Naive B cell (primary cell): ENCODE results near the gene FER1L5. TPM values are rescaled to one million over a fixed set of nuclear protein-coding genes. Genes with fewer than 3 reads are reported as not detected.

Experiments
- ATAC-seq, 2 donors: fragments of 150-1000 bp; cut with Tn5 transposase; 2 replicates each; pipeline ENCODE4 v1.10.0; 2021; ENCODE audit warnings: low read depth in 2 of 2, mild to moderate bottlenecking in 2 of 2, moderate library complexity in 2 of 2
- DNase-seq: peaks from one replicate; pipeline ENCODE4 v3.0.0; 2022
- H3K27ac Mint-ChIP-seq, 6 donors: one replicate each; pipeline ENCODE4 v1.8.0; 2020 to 2022; ENCODE audit warnings: mild to moderate bottlenecking in 6 of 6, mixed read lengths in 6 of 6, moderate library complexity in 5 of 6, inconsistent platforms in 2 of 6
- H3K27me3 Mint-ChIP-seq, 3 donors: one replicate each; pipeline ENCODE4 v1.8.0; 2021 to 2022; ENCODE audit warnings: mixed read lengths in 3 of 3, mild to moderate bottlenecking in 1 of 3
- H3K36me3 Mint-ChIP-seq, 2 donors: one replicate each; pipeline ENCODE4 v1.8.0; 2020 to 2022; ENCODE audit warnings: mixed read lengths in 2 of 2, inconsistent platforms in 1 of 2, mild to moderate bottlenecking in 1 of 2
- H3K4me1 Mint-ChIP-seq, 3 donors: one replicate each; pipeline ENCODE4 v1.8.0; 2020 to 2022; ENCODE audit warnings: mixed read lengths in 3 of 3, inconsistent platforms in 1 of 3, mild to moderate bottlenecking in 1 of 3, moderate library complexity in 1 of 3
- H3K4me3 Mint-ChIP-seq, 8 donors: one replicate each; pipeline ENCODE4 v1.8.0; 2020 to 2022; ENCODE audit warnings: mild to moderate bottlenecking in 8 of 8, mixed read lengths in 8 of 8, moderate library complexity in 8 of 8, inconsistent platforms in 2 of 8
- H3K9me3 Mint-ChIP-seq, 7 donors: one replicate each; pipeline ENCODE4 v1.8.0; 2020 to 2022; ENCODE audit warnings: mixed read lengths in 7 of 7, mild to moderate bottlenecking in 5 of 7, inconsistent platforms in 2 of 7, moderate library complexity in 1 of 7
- polyA plus RNA-seq, 6 donors: library from polyadenylated mRNA; unstranded; fragments of 300-500 nt; fragmentation: Illumina TruSeq; gene quantifications; one replicate each; pipeline ENCODE4 v1.2.3, GENCODE V29; 2021; ENCODE audit warnings: low read depth in 6 of 6

The FER1L5 gene
- polyA plus RNA-seq, 6 donors from 2014 or later = not detected

- peaks cover 0 to 11% (median 2%) of the 10 kb centered on the region in 3 donors for H3K4me1 Mint-ChIP-seq
- H3K27ac Mint-ChIP-seq = peak overlapping the region in 2 of 6 donors; percentile 66 to 88
- no peak overlapping the region for H3K4me3 Mint-ChIP-seq
- H3K9me3 Mint-ChIP-seq = no peaks in the 10 kb centered on the region
- no peak for ATAC-seq
- DNase-seq = no peak
- H3K36me3 Mint-ChIP-seq = peaks cover 0 to 1% of the 10 kb centered on the region in 2 donors
- H3K27me3 Mint-ChIP-seq = no peaks in the 10 kb centered on the region
Measured at GRCh38 chr2:96700086-96700485, 57.5 kb downstream of the FER1L5 start.

- ATAC-seq (no peak), DNase-seq (no peak)
- no peaks in the 10 kb centered on the region for H3K27me3 Mint-ChIP-seq
- H3K27ac Mint-ChIP-seq = peak overlapping the region in 1 of 6 donors; percentile 74
- no peaks in the 10 kb centered on the region for H3K9me3 Mint-ChIP-seq
- peaks cover 0 to 11% (median 2%) of the 10 kb centered on the region in 3 donors for H3K4me1 Mint-ChIP-seq
- peaks cover 11 to 16% of the 10 kb centered on the region in 2 donors for H3K36me3 Mint-ChIP-seq
- H3K4me3 Mint-ChIP-seq = no peak overlapping the region
Measured at GRCh38 chr2:96701636-96702035, 59.1 kb downstream of the FER1L5 start.

- Mint-ChIP-seq H3K27ac (peak overlapping the region in 1 of 6 donors; percentile 13), H3K27me3 (no peaks in the 10 kb centered on the region), H3K4me1 (peaks cover 0 to 11% (median 2%) of the 10 kb centered on the region in 3 donors), H3K4me3 (no peak overlapping the region), H3K36me3 (peaks cover 17 to 22% of the 10 kb centered on the region in 2 donors), H3K9me3 (no peaks in the 10 kb centered on the region)
- ATAC-seq (no peak), DNase-seq (no peak)
Measured at GRCh38 chr2:96702098-96702785, 59.7 kb downstream of the FER1L5 start.

DNA sequence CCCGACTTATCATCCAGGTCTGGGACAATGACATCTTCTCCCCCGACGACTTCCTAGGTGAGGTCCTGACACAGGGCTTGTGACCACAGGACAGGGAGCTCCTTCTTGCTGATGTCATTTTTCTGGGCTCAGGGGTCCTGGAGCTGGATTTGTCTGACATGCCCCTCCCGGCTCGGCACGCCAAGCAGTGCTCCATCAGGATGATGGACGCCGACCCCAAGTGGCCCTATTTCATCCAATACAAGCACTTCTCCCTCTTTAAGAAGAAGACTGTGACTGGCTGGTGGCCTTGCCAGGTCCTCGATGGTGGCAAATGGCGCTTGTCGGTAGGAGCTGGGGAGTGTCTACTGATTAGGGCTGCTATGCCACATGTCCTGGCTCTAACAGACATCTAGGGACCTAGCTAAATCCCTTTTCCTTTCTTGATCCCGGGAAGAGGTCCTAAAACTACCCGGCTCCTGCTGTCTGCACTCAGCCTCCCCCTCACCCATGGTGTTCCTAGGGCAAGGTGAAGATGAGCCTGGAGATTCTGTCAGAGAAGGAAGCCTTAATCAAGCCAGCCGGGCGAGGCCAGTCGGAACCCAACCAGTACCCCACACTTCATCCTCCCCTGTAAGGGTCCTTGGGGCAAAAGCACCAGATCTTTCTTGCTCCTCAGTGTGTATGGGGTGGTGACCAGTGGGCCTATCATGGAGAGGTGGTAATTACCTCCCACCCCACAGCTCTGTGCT, 60.6 kb downstream of the FER1L5 start:
- ATAC-seq (no peak), DNase-seq (no peak)
- peaks cover 22 to 24% of the 10 kb centered on the region in 2 donors for H3K36me3 Mint-ChIP-seq
- H3K27me3 Mint-ChIP-seq = no peaks in the 10 kb centered on the region
- no peak overlapping the region for H3K27ac Mint-ChIP-seq
- H3K9me3 Mint-ChIP-seq = no peaks in the 10 kb centered on the region
- peaks cover 0 to 11% (median 2%) of the 10 kb centered on the region in 3 donors for H3K4me1 Mint-ChIP-seq
- no peak overlapping the region for H3K4me3 Mint-ChIP-seq

GRCh38 chr2:96710985-96711384, 68.4 kb downstream of the FER1L5 start:
- H3K27me3 Mint-ChIP-seq = no peaks in the 10 kb centered on the region
- ATAC-seq (no peak), DNase-seq (no peak)
- peaks cover 0 to 4% (median 0%) of the 10 kb centered on the region in 3 donors for H3K4me1 Mint-ChIP-seq
- H3K4me3 Mint-ChIP-seq = no peak overlapping the region
- H3K27ac Mint-ChIP-seq = no peak overlapping the region
- peaks cover 28 to 33% of the 10 kb centered on the region in 2 donors for H3K36me3 Mint-ChIP-seq
- no peaks in the 10 kb centered on the region for H3K9me3 Mint-ChIP-seq

- H3K9me3 Mint-ChIP-seq = no peaks in the 10 kb centered on the region
- no peak overlapping the region for H3K27ac Mint-ChIP-seq
- peaks cover 13 to 19% of the 10 kb centered on the region in 2 donors for H3K36me3 Mint-ChIP-seq
- ATAC-seq (no peak), DNase-seq (no peak)
- no peaks in the 10 kb centered on the region for H3K27me3 Mint-ChIP-seq
- H3K4me3 Mint-ChIP-seq = no peak overlapping the region
- H3K4me1 Mint-ChIP-seq = peaks cover 0 to 6% (median 4%) of the 10 kb centered on the region in 3 donors
Measured at GRCh38 chr2:96715658-96716057, 73.1 kb downstream of the FER1L5 start.

- H3K36me3 Mint-ChIP-seq = peaks cover 7 to 11% of the 10 kb centered on the region in 2 donors
- H3K9me3 Mint-ChIP-seq = no peaks in the 10 kb centered on the region
- DNase-seq = no peak
- H3K4me3 Mint-ChIP-seq = no peak overlapping the region
- peak overlapping the region in 1 of 6 donors; percentile 91 for H3K27ac Mint-ChIP-seq
- no peaks in the 10 kb centered on the region for H3K27me3 Mint-ChIP-seq
- ATAC-seq = no peak
- peaks cover 0 to 6% (median 4%) of the 10 kb centered on the region in 3 donors for H3K4me1 Mint-ChIP-seq
Measured at GRCh38 chr2:96716388-96716787, 73.8 kb downstream of the FER1L5 start.

DNA sequence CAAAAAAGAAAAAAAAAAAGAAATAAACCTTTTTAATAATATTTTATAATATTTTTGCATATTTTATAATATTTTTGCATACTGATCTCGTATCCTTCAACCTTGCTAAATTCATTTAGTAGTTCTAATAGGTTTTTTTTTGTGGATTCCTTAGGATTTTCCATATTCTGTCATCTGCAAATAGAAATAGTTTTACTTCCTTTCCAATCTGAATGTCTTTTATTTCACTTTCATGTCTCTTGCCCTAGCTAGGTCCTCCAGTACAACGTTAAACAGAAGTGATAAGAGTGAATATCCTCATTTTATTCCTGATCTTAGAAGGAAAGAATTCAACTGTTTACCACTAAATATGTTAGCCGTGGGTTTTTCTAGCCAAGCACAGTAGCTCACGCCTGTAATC, 83.6 kb downstream of the FER1L5 start:
- H3K36me3 Mint-ChIP-seq = peaks cover 4 to 10% of the 10 kb centered on the region in 2 donors
- no peak overlapping the region for H3K4me3 Mint-ChIP-seq
- DNase-seq = no peak
- no peak overlapping the region for H3K27ac Mint-ChIP-seq
- H3K4me1 Mint-ChIP-seq = no peaks in the 10 kb centered on the region
- no peak for ATAC-seq
- no peaks in the 10 kb centered on the region for H3K9me3 Mint-ChIP-seq
- H3K27me3 Mint-ChIP-seq = no peaks in the 10 kb centered on the region

GRCh38 chr2:96727431-96727830, 84.9 kb downstream of the FER1L5 start:
- H3K9me3 Mint-ChIP-seq = no peaks in the 10 kb centered on the region
- H3K4me1 Mint-ChIP-seq = no peaks in the 10 kb centered on the region
- no peak for ATAC-seq
- H3K36me3 Mint-ChIP-seq = peaks cover 4 to 12% of the 10 kb centered on the region in 2 donors
- H3K27ac Mint-ChIP-seq = no peak overlapping the region
- H3K4me3 Mint-ChIP-seq = no peak overlapping the region
- no peaks in the 10 kb centered on the region for H3K27me3 Mint-ChIP-seq
- DNase-seq = no peak

GRCh38 chr2:96729748-96730147, 87.2 kb downstream of the FER1L5 start:
- no peak for ATAC-seq
- H3K27ac Mint-ChIP-seq = no peak overlapping the region

GRCh38 chr2:96730212-96730611, 87.6 kb downstream of the FER1L5 start:
- no peak overlapping the region for H3K4me3 Mint-ChIP-seq
- ATAC-seq (no peak), DNase-seq (no peak)
- peaks cover 12 to 16% of the 10 kb centered on the region in 2 donors for H3K36me3 Mint-ChIP-seq
- H3K27me3 Mint-ChIP-seq = no peaks in the 10 kb centered on the region
- H3K27ac Mint-ChIP-seq = no peak overlapping the region
- no peaks in the 10 kb centered on the region for H3K4me1 Mint-ChIP-seq
- no peaks in the 10 kb centered on the region for H3K9me3 Mint-ChIP-seq

More at GRCh38 chr2:96729748-96730147, 87.2 kb downstream of the FER1L5 start:
- Mint-ChIP-seq H3K27me3 (no peaks in the 10 kb centered on the region), H3K4me1 (no peaks in the 10 kb centered on the region), H3K36me3 (peaks cover 12 to 16% of the 10 kb centered on the region in 2 donors), H3K4me3 (no peak overlapping the region), H3K9me3 (no peaks in the 10 kb centered on the region)
- no peak for DNase-seq

DNA sequence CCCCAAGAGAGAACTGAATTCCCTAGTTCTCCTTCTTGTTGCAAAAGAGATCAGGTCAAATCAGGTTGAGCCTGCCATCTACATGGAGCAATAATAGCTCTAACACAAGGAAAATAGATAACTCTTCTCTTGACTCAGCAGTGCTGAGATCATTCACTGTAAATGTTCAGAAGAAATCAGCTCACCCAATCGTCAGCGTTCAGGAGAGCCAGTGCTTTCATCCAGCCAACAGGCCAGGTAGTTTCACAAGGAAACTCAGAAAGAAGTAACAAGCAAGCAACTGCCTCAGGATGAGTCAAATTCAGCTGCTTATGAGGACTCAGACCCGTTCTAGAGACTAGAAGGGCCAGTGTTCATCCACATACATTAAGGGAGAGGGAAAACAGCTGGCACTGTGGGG, 91.4 kb downstream of the FER1L5 start:
- no peaks in the 10 kb centered on the region for H3K9me3 Mint-ChIP-seq
- H3K27ac Mint-ChIP-seq = peak overlapping the region in 2 of 6 donors; percentile 30 to 32
- H3K4me3 Mint-ChIP-seq = no peak overlapping the region
- DNase-seq (no peak), ATAC-seq (no peak)
- H3K4me1 Mint-ChIP-seq = peaks cover 4 to 15% (median 14%) of the 10 kb centered on the region in 3 donors
- H3K36me3 Mint-ChIP-seq = peaks cover 12% of the 10 kb centered on the region in 2 donors
- no peaks in the 10 kb centered on the region for H3K27me3 Mint-ChIP-seq

- H3K4me3 Mint-ChIP-seq = peak overlapping the region in 1 of 8 donors; percentile 28
Measured at GRCh38 chr2:96734880-96735583, 92.5 kb downstream of the FER1L5 start.

More at GRCh38 chr2:96734880-96735583, 92.5 kb downstream of the FER1L5 start:
- no peak for DNase-seq
- Mint-ChIP-seq H3K27me3 (no peaks in the 10 kb centered on the region), H3K4me1 (peaks cover 15 to 25% (median 25%) of the 10 kb centered on the region in 3 donors), H3K9me3 (no peaks in the 10 kb centered on the region), H3K36me3 (peaks cover 12% of the 10 kb centered on the region in 2 donors), H3K27ac (no peak overlapping the region)
- ATAC-seq = no peak
